ENCODE data around the gene TRIM31. TPM values are rescaled to one million over a fixed set of nuclear protein-coding genes. Genes with fewer than 3 reads are reported as not detected.

TRIM31 gene
- total RNA-seq, 2 experiments from 2014 or later = not detected

DNA sequence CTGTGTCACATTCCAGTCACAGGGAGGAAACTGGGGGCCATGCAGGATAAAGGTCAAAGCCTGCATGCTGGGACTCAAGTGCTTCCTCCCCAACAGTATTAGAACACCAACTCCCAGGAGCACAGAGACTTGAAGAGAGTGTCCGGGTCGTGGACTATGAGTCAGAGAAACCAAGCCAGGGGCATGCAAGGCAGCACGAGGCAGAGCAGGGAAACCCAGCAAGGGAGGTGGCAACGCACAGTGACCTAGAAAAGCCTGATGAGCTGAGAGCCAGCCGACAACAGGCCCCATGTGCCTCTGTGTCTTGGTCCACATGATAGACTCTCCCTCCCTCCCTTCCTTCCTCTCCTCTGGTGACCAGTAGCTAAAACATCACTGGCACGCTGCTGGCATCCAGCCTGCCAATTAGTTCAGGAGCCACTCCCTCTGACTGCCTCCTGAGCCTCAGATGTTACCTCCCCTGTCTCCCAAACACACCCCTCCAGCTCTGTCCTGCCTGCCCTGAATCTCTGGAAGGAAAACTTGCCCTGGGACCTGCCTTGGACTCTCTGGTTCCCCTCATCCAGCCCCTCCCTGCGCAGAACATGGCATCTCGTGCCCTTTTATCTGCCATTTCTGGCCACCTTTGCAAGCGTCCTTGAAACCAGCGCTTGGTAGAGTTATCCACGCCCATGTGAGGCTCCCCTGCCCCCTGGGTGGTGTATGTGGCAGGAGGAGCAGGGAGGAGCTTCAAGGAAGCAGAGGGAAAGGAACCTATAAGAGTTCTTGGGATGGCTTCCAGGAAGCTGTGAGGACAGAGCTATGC lies 21.1 kb downstream of the TRIM31 start:
- Histone ChIP-seq H3K36me3 (ENCODE audit: insufficient read depth, low read length) (no peaks in the 10 kb centered on the region), H3K4me3 (ENCODE audit: low read depth, low read length, poor library complexity, severe bottlenecking) (no peak overlapping the region), H3K9me2 (ENCODE audit: insufficient read depth, low read length) (no peaks in the 10 kb centered on the region), H2AFZ (ENCODE audit: low read length) (no peak overlapping the region), H4K20me1 (ENCODE audit: insufficient read depth, low read length) (no peaks in the 10 kb centered on the region), H3K27ac (ENCODE audit: low read depth, low read length, poor library complexity, severe bottlenecking) (no peak overlapping the region), H3K9me3 (ENCODE audit: low read length) (no peaks in the 10 kb centered on the region), H3K79me2 (ENCODE audit: insufficient read depth, low read depth, low read length) (no peaks in the 10 kb centered on the region), H3K4me2 (ENCODE audit: low read length) (no peak overlapping the region), H3K4me1 (ENCODE audit: insufficient read depth, low read length, poor library complexity, severe bottlenecking) (no peaks in the 10 kb centered on the region)
- DNase-seq (ENCODE audit: low spot score) = no peak
- BruUV-seq (replicated peaks) = no TSS peak
- POLR2A ChIA-PET = no interaction called here
- no peak for TF ChIP-seq EZH2phosphoT487 (IDR thresholded peaks at IDR 0.05; ENCODE audit: borderline replicate concordance, low read depth, low read length)
- TF ChIP-seq, protein P1, sequence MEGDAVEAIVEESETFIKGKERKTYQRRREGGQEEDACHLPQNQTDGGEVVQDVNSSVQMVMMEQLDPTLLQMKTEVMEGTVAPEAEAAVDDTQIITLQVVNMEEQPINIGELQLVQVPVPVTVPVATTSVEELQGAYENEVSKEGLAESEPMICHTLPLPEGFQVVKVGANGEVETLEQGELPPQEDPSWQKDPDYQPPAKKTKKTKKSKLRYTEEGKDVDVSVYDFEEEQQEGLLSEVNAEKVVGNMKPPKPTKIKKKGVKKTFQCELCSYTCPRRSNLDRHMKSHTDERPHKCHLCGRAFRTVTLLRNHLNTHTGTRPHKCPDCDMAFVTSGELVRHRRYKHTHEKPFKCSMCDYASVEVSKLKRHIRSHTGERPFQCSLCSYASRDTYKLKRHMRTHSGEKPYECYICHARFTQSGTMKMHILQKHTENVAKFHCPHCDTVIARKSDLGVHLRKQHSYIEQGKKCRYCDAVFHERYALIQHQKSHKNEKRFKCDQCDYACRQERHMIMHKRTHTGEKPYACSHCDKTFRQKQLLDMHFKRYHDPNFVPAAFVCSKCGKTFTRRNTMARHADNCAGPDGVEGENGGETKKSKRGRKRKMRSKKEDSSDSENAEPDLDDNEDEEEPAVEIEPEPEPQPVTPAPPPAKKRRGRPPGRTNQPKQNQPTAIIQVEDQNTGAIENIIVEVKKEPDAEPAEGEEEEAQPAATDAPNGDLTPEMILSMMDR (conservative IDR thresholded peaks at IDR 0.05; ENCODE audit: low read length) = no peak
- intact Hi-C loops (cut with micrococcal nuclease; ENCODE audit: unreplicated experiment) = no loop called here
- CTCF ChIA-PET (ENCODE audit: unreplicated experiment) = no interaction called here

DNA sequence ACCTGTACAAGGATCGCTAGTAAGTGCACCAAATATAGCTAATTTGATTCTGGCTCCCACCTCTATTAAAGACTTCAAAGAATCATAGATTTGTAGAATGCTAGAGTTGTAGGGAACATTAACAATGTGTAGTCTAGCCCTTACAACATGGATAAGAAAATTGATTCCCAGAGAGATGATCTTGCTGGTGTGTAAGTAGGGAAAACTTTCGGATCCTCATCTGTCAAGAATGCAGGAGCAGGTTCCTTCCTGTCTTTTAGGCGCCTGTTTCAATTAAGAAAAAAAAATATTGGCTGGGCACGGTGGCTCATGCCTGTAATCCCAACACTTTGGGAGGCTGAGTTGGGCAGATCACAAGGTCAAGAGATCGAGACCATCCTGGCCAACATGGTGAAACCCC lies 25.0 kb downstream of the TRIM31 start:
- ChIA-PET POLR2A (no interaction called here), CTCF (ENCODE audit: unreplicated experiment) (no interaction called here)
- no peaks in the 10 kb centered on the region for H3K4me1 ChIP-seq (ENCODE audit: insufficient read depth, low read length, poor library complexity, severe bottlenecking)
- H3K9me2 ChIP-seq (ENCODE audit: insufficient read depth, low read length) = no peaks in the 10 kb centered on the region
- no peaks in the 10 kb centered on the region for H3K36me3 ChIP-seq (ENCODE audit: insufficient read depth, low read length)
- TF ChIP-seq, protein P1 (conservative IDR thresholded peaks at IDR 0.05; ENCODE audit: low read length) = no peak
- TF ChIP-seq EZH2phosphoT487 (IDR thresholded peaks at IDR 0.05; ENCODE audit: borderline replicate concordance, low read depth, low read length) = no peak
- no peak overlapping the region for H3K27ac ChIP-seq (ENCODE audit: low read depth, low read length, poor library complexity, severe bottlenecking)
- H3K4me2 ChIP-seq (ENCODE audit: low read length) = no peak overlapping the region
- no peaks in the 10 kb centered on the region for H3K9me3 ChIP-seq (ENCODE audit: low read length)
- H3K79me2 ChIP-seq (ENCODE audit: insufficient read depth, low read depth, low read length) = no peaks in the 10 kb centered on the region
- BruUV-seq (replicated peaks) = no TSS peak
- no peak overlapping the region for H2AFZ ChIP-seq (ENCODE audit: low read length)
- no peaks in the 10 kb centered on the region for H4K20me1 ChIP-seq (ENCODE audit: insufficient read depth, low read length)
- intact Hi-C loops (cut with micrococcal nuclease; ENCODE audit: unreplicated experiment) = no loop called here
- no peak for DNase-seq (ENCODE audit: low spot score)
- no peak overlapping the region for H3K4me3 ChIP-seq (ENCODE audit: low read depth, low read length, poor library complexity, severe bottlenecking)

DNA sequence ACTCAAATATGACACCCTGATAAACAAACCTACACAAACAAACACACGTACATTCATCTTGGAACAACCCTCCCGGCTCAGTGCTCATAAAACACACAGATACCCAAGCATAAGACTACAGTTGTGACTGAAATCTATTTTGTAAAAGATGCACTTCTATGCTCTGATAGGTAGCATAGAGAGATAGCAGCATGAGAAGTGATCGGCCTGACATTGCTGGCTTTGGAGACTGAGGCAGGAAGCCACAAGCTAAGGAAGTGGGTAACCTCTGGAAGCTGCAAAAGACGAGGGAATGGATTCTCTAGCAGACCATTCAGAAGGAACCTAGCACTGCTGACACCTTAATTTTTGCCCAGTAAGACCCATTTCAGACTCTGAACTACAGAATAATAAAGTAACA lies 35.7 kb downstream of the TRIM31 start:
- Histone ChIP-seq H2AFZ (ENCODE audit: low read length) (no peak overlapping the region), H3K9me3 (ENCODE audit: low read length) (no peaks in the 10 kb centered on the region), H3K4me1 (ENCODE audit: insufficient read depth, low read length, poor library complexity, severe bottlenecking) (no peaks in the 10 kb centered on the region), H3K9me2 (ENCODE audit: insufficient read depth, low read length) (no peaks in the 10 kb centered on the region), H3K36me3 (ENCODE audit: insufficient read depth, low read length) (no peaks in the 10 kb centered on the region), H3K4me2 (ENCODE audit: low read length) (no peak overlapping the region), H4K20me1 (ENCODE audit: insufficient read depth, low read length) (no peaks in the 10 kb centered on the region), H3K79me2 (ENCODE audit: insufficient read depth, low read depth, low read length) (no peaks in the 10 kb centered on the region), H3K4me3 (ENCODE audit: low read depth, low read length, poor library complexity, severe bottlenecking) (no peak overlapping the region), H3K27ac (ENCODE audit: low read depth, low read length, poor library complexity, severe bottlenecking) (no peak overlapping the region)
- ChIA-PET POLR2A (interaction anchor here (1.1 kb wide), 2 partner anchors 11 to 17 kb away, joined by 3 to 5 read pairs; partner anchors contain the start of genes POLR1H and PPP1R11), CTCF (ENCODE audit: unreplicated experiment) (no interaction called here)
- TF ChIP-seq, protein P1 (conservative IDR thresholded peaks at IDR 0.05; ENCODE audit: low read length) = no peak
- TF ChIP-seq EZH2phosphoT487 (IDR thresholded peaks at IDR 0.05; ENCODE audit: borderline replicate concordance, low read depth, low read length) = no peak
- intact Hi-C loops (cut with micrococcal nuclease; ENCODE audit: unreplicated experiment) = no loop called here
- no TSS peak for BruUV-seq (replicated peaks)
- DNase-seq (ENCODE audit: low spot score) = no peak

All from OCI-LY7 (cell line).